ENCODE measurements around the gene TTC28.

The TTC28 gene

GRCh38 chr22:28314959-28315358 is 364.7 kb downstream of the TTC28 start:
- POLR2A ChIA-PET, result no interaction called here
- no peak for DNase-seq (ENCODE audit: low read depth, low spot score)
- TF ChIP-seq, protein P1, sequence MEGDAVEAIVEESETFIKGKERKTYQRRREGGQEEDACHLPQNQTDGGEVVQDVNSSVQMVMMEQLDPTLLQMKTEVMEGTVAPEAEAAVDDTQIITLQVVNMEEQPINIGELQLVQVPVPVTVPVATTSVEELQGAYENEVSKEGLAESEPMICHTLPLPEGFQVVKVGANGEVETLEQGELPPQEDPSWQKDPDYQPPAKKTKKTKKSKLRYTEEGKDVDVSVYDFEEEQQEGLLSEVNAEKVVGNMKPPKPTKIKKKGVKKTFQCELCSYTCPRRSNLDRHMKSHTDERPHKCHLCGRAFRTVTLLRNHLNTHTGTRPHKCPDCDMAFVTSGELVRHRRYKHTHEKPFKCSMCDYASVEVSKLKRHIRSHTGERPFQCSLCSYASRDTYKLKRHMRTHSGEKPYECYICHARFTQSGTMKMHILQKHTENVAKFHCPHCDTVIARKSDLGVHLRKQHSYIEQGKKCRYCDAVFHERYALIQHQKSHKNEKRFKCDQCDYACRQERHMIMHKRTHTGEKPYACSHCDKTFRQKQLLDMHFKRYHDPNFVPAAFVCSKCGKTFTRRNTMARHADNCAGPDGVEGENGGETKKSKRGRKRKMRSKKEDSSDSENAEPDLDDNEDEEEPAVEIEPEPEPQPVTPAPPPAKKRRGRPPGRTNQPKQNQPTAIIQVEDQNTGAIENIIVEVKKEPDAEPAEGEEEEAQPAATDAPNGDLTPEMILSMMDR (IDR thresholded peaks at IDR 0.05; ENCODE audit: insufficient read depth, low read length, missing control alignments), result no peak
- CTCF ChIA-PET, result no interaction called here
- H3K4me3 ChIP-seq (ENCODE audit: low read depth, low read length), result no peak overlapping the region

DNA sequence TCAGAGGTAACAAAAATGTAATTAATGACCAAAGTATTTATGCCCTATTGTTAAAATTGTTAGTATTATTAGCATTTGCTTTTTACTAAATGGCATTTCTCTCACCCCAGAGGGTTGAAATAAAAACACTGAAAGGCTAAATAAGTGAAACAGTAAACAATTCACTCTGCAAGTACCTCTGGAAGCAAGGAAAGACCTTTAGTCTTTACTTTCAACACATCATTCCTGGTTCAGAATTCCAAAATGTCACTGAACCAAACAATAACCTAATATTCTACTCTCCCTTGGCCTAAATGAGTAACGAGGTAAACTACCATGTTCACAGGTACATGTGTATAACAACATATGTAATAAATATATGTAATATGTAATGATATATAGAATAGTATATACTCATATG is 369.3 kb downstream of the TTC28 start:
- H3K4me3 ChIP-seq (ENCODE audit: low read depth, low read length), result no peak overlapping the region
- TF ChIP-seq, protein P1 (IDR thresholded peaks at IDR 0.05; ENCODE audit: insufficient read depth, low read length, missing control alignments), result no peak
- ChIA-PET CTCF (interaction anchor here (1.1 kb wide), 1 partner anchor 26 kb away, joined by 3 read pairs; no protein-coding TSS in a partner anchor), POLR2A (no interaction called here)
- no peak for DNase-seq (ENCODE audit: low read depth, low spot score)

- ChIA-PET POLR2A (no interaction called here), CTCF (no interaction called here)
- DNase-seq (ENCODE audit: low read depth, low spot score), result no peak
- TF ChIP-seq, protein P1 (IDR thresholded peaks at IDR 0.05; ENCODE audit: insufficient read depth, low read length, missing control alignments), result no peak
- no peak overlapping the region for H3K4me3 ChIP-seq (ENCODE audit: low read depth, low read length)
Observed at GRCh38 chr22:28299753-28300152, 379.9 kb downstream of the TTC28 start.

DNA sequence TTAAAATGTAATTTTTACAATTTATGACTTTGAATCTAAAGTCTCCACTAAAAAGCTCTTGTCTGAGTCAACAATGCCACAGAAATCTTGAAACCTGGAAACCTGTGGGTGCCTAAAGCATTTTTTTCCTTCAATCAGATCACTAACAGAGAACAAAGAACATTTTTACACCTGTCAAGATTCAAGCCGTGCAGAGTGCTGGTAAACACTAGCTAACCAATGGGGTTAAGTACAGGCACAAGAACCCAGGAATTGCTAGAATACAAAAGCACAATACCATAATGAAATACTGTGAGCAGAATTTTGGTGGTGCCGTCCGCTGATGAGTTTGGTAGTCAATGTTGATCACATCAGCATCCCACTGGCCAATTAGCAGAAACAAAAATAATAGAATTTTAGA is 380.3 kb downstream of the TTC28 start:
- no peak overlapping the region for H3K4me3 ChIP-seq (ENCODE audit: low read depth, low read length)
- POLR2A ChIA-PET, result no interaction called here
- no peak for DNase-seq (ENCODE audit: low read depth, low spot score)
- CTCF ChIA-PET, result no interaction called here
- TF ChIP-seq, protein P1 (IDR thresholded peaks at IDR 0.05; ENCODE audit: insufficient read depth, low read length, missing control alignments), result no peak

- no peak for DNase-seq (ENCODE audit: low read depth, low spot score)
- ChIA-PET CTCF (interaction anchor here (0.6 kb wide), 1 partner anchor 43 kb away, joined by 3 read pairs; no protein-coding TSS in a partner anchor), POLR2A (no interaction called here)
- TF ChIP-seq, protein P1 (IDR thresholded peaks at IDR 0.05; ENCODE audit: insufficient read depth, low read length, missing control alignments), result no peak
- H3K4me3 ChIP-seq (ENCODE audit: low read depth, low read length), result no peak overlapping the region
Observed at GRCh38 chr22:28297504-28297903, 382.1 kb downstream of the TTC28 start.

GRCh38 chr22:28296452-28296851 is 383.2 kb downstream of the TTC28 start:
- DNase-seq (ENCODE audit: low read depth, low spot score), result no peak
- ChIA-PET CTCF (interaction anchor here (0.6 kb wide), 1 partner anchor 75 kb away, joined by 3 read pairs; no protein-coding TSS in a partner anchor), POLR2A (interaction anchor here (0.6 kb wide), 1 partner anchor 946 kb away, joined by 3 read pairs; no protein-coding TSS in a partner anchor)
- H3K4me3 ChIP-seq (ENCODE audit: low read depth, low read length), result no peak overlapping the region
- TF ChIP-seq, protein P1 (IDR thresholded peaks at IDR 0.05; ENCODE audit: insufficient read depth, low read length, missing control alignments), result no peak

Data from AG04449 (cell line).